Gastroesophageal sphincter (tissue), 4 donors: ENCODE measurements around the gene NELFA. TPM values are rescaled to one million over a fixed set of nuclear protein-coding genes. Genes with fewer than 3 reads are reported as not detected.

ENCODE experiments used
- ATAC-seq: fragments of 150-250 bp; one replicate; pipeline ENCODE4 v1.9.1; 2016; ENCODE audit warnings: mild to moderate bottlenecking, moderate library complexity
- H3K27ac ChIP-seq, 4 donors: fragments of 200-600 bp; sonication (generic) in 3 of 4; 1 replicate in 3 of 4; 2 replicates in 1 of 4; pipeline ENCODE4 v1.5.1; 2016 to 2019
- H3K27me3 ChIP-seq: fragments of 200-600 bp; sonication (generic); one replicate; pipeline ENCODE4 v1.5.1; 2019
- H3K36me3 ChIP-seq, 2 donors: fragments of 200-600 bp; sonication (generic); one replicate each; pipeline ENCODE4 v1.5.1; 2019; ENCODE audit warnings: control low read depth in 1 of 2
- H3K4me1 ChIP-seq, 3 donors: fragments of 200-600 bp; sonication (generic); 1 replicate in 2 of 3; 2 replicates in 1 of 3; pipeline ENCODE4 v1.5.1; 2016 to 2019; ENCODE audit warnings: control low read depth in 2 of 3
- H3K4me3 ChIP-seq, 2 donors: fragments of 200-600 bp; sonication (generic); one replicate each; pipeline ENCODE4 v1.5.1; 2019; ENCODE audit warnings: mild to moderate bottlenecking in 1 of 2, moderate library complexity in 1 of 2
- H3K9me3 ChIP-seq, 3 donors: fragments of 200-600 bp; sonication (generic); one replicate each; pipeline ENCODE4 v1.5.1; 2017 to 2019; ENCODE audit warnings: control low read depth in 2 of 3
- CTCF ChIP-seq, 4 experiments: fragments of 200-600 bp in 2 of 4; fragments of 450-650 bp in 2 of 4; sonication (generic) in 1 of 4; IDR thresholded peaks; one replicate each; pipeline ENCODE4 v1.5.1; 2017 to 2019; ENCODE audit warnings: antibody characterized with exemption in 4 of 4, mild to moderate bottlenecking in 2 of 4, moderate library complexity in 2 of 4
- EP300 ChIP-seq: sonication (generic); formaldehyde crosslinking; IDR thresholded peaks from one replicate; pipeline ENCODE4 v1.6.1; 2017; ENCODE audit warnings: antibody characterized with exemption, mild to moderate bottlenecking
- POLR2A ChIP-seq, 2 donors: fragments of 450-650 bp; IDR thresholded peaks; one replicate each; pipeline ENCODE4 v1.6.1; 2017; ENCODE audit warnings: antibody characterized with exemption in 2 of 2, mild to moderate bottlenecking in 2 of 2, moderate library complexity in 1 of 2
- POLR2AphosphoS5 ChIP-seq: sonication (generic); formaldehyde crosslinking; IDR thresholded peaks from one replicate; pipeline ENCODE4 v1.6.1; 2017; ENCODE audit warnings: antibody characterized with exemption
- WGBS, 2 donors: methylation state at CpG; one replicate each; pipeline ENCODE4 v1.1.5; 2018; ENCODE audit warnings: low coverage in 1 of 2; 5-methylcytosine and 5-hydroxymethylcytosine counted together
- total RNA-seq, 4 donors: library from RNA; depleted of rRNA; stranded (reverse); fragments of >200 nt; gene quantifications; one replicate each; pipeline ENCODE4 v1.1.0, GENCODE V29; 2016

NELFA gene
- total RNA-seq, 4 donors from 2014 or later = 14.5 to 19.4 (median 17.5) TPM

GRCh38 chr4:1978226-1978625 is 30.5 kb downstream of the NELFA start:
- WGBS, 2 donors = 100% methylated on average over 1 of the region's 13 CpGs
- no peak for ATAC-seq
- Histone ChIP-seq H3K4me3 (no peak overlapping the region), H3K4me1 (no peaks in the 10 kb centered on the region), H3K27me3 (no peaks in the 10 kb centered on the region), H3K9me3 (no peaks in the 10 kb centered on the region), H3K27ac (no peak overlapping the region), H3K36me3 (peaks cover 0 to 100% of the 10 kb centered on the region in 2 donors)
- TF ChIP-seq POLR2AphosphoS5 = no peak
- no peak for TF ChIP-seq POLR2A (IDR thresholded peaks at IDR 0.05)
- TF ChIP-seq EP300 = no peak
- no peak for TF ChIP-seq CTCF (IDR thresholded peaks at IDR 0.05)

- Histone ChIP-seq H3K9me3 (no peaks in the 10 kb centered on the region), H3K36me3 (peaks cover 0 to 100% of the 10 kb centered on the region in 2 donors), H3K27me3 (no peaks in the 10 kb centered on the region), H3K27ac (no peak overlapping the region), H3K4me3 (no peak overlapping the region), H3K4me1 (no peaks in the 10 kb centered on the region)
- TF ChIP-seq POLR2A (IDR thresholded peaks at IDR 0.05) = no peak
- TF ChIP-seq EP300 = no peak
- no peak for TF ChIP-seq CTCF (IDR thresholded peaks at IDR 0.05)
- no peak for TF ChIP-seq POLR2AphosphoS5
- WGBS, 2 donors = 95% methylated on average over 7 of the region's 35 CpGs; no CpG with 5 or more reads in 1 of the 2 donors
- ATAC-seq = no peak
Measured at GRCh38 chr4:1976416-1977352, 32.1 kb downstream of the NELFA start.

- Histone ChIP-seq H3K9me3 (no peaks in the 10 kb centered on the region), H3K27ac (no peak overlapping the region), H3K36me3 (peaks cover 0 to 100% of the 10 kb centered on the region in 2 donors), H3K4me3 (no peak overlapping the region), H3K4me1 (no peaks in the 10 kb centered on the region), H3K27me3 (no peaks in the 10 kb centered on the region)
- TF ChIP-seq EP300 (no peak), POLR2A (IDR thresholded peaks at IDR 0.05) (no peak), CTCF (IDR thresholded peaks at IDR 0.05) (no peak), POLR2AphosphoS5 (no peak)
- ATAC-seq = no peak
- WGBS, 2 donors = no CpG with 5 or more reads among the region's 11 CpGs
Measured at GRCh38 chr4:1975880-1976279, 32.9 kb downstream of the NELFA start.

- Histone ChIP-seq H3K36me3 (peaks cover 0 to 99% of the 10 kb centered on the region in 2 donors), H3K4me1 (no peaks in the 10 kb centered on the region)
- WGBS, 2 donors = 86 to 100% methylated on average over 1 to 7 of the region's 14 CpGs
Measured at GRCh38 chr4:1975391-1975801, 33.4 kb downstream of the NELFA start.

More at GRCh38 chr4:1975391-1975801, 33.4 kb downstream of the NELFA start:
- TF ChIP-seq POLR2A (IDR thresholded peaks at IDR 0.05) (no peak), POLR2AphosphoS5 (no peak), EP300 (no peak), CTCF (IDR thresholded peaks at IDR 0.05) (no peak)
- Histone ChIP-seq H3K27ac (no peak overlapping the region), H3K9me3 (no peaks in the 10 kb centered on the region), H3K4me3 (no peak overlapping the region), H3K27me3 (no peaks in the 10 kb centered on the region)
- no peak for ATAC-seq
